ENCODE data around the gene BSCL2.
"Not testable (repeated sequence)": the region's sequence is repeated elsewhere in the genome, so short reads cannot be mapped to it uniquely, and the experiment has no call there.

The BSCL2 gene

DNA sequence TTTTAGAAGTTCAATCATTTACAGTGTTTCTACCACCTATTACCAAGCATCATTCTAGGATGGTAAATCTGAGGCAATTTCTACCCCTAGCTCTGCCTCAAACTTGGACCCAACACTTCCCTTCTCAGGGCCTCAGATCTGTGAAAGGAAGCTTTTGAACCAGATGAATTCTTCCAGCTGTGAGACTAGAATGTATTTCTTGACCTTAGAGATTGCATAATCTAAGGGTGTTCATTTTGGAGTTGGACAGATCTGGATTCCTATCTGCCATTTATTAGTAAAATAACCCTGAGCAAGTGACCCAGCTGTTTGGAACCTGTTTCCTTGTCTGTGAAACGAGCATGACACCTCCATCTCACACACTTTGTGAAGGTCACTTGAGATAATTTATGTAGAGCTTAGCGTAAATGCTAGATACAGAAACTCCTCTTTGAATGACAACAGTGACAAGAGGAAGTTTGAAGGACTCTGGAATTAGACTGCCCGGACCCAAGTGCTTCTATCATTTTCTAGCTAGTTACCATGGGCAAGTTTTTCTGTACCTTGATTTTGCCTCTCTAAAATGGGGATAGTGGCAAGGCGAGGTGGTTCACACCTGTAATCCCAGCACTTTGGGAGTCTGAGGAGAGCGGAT is 50.3 kb downstream of the BSCL2 start:
- DNase-seq (ENCODE audit: low spot score) = no peak
- TF ChIP-seq, protein P1, sequence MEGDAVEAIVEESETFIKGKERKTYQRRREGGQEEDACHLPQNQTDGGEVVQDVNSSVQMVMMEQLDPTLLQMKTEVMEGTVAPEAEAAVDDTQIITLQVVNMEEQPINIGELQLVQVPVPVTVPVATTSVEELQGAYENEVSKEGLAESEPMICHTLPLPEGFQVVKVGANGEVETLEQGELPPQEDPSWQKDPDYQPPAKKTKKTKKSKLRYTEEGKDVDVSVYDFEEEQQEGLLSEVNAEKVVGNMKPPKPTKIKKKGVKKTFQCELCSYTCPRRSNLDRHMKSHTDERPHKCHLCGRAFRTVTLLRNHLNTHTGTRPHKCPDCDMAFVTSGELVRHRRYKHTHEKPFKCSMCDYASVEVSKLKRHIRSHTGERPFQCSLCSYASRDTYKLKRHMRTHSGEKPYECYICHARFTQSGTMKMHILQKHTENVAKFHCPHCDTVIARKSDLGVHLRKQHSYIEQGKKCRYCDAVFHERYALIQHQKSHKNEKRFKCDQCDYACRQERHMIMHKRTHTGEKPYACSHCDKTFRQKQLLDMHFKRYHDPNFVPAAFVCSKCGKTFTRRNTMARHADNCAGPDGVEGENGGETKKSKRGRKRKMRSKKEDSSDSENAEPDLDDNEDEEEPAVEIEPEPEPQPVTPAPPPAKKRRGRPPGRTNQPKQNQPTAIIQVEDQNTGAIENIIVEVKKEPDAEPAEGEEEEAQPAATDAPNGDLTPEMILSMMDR (IDR thresholded peaks at IDR 0.05; ENCODE audit: extremely low read depth, missing control alignments) = no peak

DNA sequence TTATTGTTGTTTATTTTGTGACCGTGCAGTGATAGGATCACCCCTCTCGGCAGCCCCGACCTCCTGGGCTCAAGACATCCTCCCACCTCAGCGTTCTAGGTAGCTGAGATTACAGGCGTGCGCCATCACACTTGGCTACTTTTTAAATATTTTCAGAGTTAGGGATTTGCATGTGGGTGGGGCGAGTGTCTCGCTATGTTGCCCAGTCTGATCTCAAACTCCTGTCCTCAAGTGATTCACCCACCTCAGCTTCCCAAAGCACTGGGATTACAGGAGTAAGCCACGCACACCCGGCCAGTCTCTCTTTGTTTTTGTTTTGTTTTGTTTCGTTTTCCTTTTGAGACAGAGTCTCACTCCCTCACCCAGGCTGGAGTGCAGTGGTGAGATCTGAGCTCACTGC is 52.9 kb downstream of the BSCL2 start:
- TF ChIP-seq, protein P1 (IDR thresholded peaks at IDR 0.05; ENCODE audit: extremely low read depth, missing control alignments) = no peak
- DNase-seq (ENCODE audit: low spot score) = no peak

DNA sequence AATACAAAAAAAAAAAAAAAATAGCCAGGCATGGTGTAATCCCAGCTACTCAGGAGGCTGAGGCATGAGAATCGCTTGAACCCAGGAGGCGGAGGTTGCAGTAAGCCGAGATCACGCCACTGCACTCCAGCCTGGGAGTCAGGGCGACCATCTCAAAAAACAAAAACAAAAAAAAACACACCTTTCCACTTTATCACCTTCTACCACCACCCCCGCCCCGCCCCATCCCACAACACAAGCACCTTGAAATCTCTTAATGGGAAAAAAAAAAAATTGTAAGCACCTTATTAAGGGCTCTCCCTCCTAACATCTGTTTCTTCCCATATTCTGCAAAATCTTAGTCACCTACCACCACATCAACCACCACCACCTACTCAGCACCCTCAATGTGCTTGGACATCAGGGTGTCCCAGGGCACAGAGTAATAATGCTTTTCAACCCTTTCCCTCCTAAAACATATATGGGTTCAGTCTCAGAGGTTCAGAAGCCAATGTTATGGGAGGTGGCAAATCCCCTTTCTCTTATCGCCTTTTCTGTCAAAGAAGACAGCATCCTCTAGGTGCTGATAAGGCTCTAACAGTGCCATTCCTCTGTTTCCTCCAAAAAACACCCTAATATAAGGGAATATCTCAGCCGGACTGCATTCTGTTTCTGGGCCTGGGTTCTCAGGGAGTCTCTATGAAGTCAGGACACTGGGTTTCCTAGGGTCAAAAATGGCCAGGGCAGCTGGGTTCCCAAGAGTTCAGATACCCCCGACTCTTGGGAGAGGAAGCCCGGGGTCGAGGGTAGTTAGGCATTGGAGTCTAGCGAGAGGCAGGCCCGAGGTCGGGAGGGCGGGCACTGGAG is 54.8 kb downstream of the BSCL2 start:
- no peak for DNase-seq (ENCODE audit: low spot score)
- TF ChIP-seq, protein P1 (IDR thresholded peaks at IDR 0.05; ENCODE audit: extremely low read depth, missing control alignments) = no peak

DNA sequence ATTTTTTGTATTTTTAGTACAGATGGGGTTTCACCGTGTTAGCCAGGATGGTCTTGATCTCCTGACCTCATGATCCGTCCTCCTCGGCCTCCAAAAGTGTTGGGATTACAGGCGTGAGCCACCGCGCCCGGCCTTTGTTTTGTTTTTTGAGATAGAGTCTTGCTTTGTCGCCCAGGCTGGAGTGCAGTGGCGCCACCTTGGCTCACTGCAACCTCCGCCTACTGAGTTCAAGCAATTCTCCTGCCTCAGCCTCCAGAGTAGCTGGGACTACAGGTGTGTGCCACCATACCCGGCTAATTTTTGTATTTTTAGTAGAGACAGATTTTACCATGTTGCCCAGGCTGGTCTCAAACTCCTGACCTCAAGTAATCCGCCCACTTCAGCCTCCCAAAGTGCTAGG is 56.9 kb downstream of the BSCL2 start:
- DNase-seq (ENCODE audit: low spot score) = not testable (repeated sequence)

DNA sequence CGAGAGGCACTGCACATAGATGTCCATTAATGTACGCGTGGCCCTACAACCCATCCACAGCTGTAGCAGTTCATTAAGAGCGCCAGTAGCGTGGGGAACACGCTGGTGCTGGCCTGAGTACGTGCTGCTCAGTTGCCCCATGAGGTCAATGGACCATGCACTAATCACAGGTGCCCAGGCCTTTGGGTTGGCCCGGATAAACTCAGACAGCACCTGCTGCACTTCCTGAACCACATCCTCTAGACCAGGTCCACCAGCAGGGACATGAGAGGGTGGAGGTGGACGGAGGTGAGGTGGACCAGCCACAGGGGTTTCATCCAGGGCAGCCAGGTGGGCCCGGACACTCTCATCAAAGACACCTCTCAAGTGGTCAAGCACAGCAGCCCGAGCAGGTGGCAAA is 57.7 kb downstream of the BSCL2 start:
- DNase-seq (ENCODE audit: low spot score) = no peak

DNA sequence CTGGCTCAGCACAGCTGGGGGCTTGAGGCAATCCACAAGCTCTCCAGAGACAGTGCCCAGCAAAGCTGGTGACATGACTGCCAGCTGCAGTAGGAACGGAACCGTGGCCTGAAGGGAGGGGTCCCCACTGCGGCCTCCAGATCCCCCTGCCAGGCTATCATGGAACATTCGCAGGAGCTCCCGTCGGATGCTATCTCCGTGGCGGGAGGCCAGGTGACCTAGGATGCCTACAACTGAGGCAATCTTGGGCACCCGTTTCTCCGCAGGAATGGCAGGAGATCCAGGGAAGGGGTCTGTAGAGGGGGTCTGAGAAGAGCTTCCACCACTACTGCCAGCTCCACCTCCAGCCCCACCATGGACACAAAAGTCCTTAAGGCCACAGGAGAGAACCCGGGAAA is 58.3 kb downstream of the BSCL2 start:
- TF ChIP-seq, protein P1 (IDR thresholded peaks at IDR 0.05; ENCODE audit: extremely low read depth, missing control alignments) = no peak

More for the DNA sequence above, 57.7 kb downstream of the BSCL2 start:
- TF ChIP-seq, protein P1 (IDR thresholded peaks at IDR 0.05; ENCODE audit: extremely low read depth, missing control alignments) = no peak

DNA sequence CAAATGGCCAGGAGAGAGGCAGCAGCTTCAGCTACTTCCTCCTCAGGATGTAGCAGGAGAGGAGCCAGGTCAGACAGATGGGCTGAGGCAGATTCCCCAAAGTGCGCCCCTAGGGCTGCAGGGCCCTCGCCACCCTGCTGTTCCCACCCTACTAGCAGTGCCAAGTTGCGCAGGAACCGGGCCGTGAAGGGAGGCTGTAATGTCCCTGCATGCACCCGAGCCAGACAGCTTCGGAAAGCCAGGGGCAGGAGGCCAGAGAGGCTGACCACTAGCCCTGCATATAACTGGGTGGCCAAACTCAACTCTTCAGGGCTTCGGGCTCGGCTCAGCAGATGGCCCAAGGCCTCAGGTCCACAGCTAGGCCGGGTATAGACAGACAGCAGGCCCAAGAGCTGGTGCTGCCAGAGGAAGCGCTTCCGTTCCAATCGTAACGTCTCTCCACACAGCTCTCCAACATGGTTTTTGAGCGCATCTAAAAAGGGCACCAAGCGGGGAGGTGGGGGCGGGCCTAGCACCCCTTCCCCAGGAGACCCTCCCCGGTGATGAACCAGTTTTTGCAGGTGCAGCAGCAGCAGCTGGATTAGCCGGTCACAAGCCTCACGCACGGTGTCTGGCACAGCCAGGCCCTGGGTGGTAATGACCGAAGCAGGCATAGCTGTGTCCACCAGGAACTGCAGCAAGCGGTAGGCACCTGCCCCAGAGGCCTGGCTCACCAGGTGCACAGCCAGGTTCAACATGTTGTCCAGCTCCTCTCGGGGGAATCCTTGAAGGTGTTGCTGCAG is 58.8 kb downstream of the BSCL2 start:
- TF ChIP-seq, protein P1 (IDR thresholded peaks at IDR 0.05; ENCODE audit: extremely low read depth, missing control alignments) = no peak
- DNase-seq (ENCODE audit: low spot score) = no peak

More for the DNA sequence above, 58.3 kb downstream of the BSCL2 start:
- no peak for DNase-seq (ENCODE audit: low spot score)

All from GM20000 (cell line).